ENCODE results near the gene PDZRN4.

- TF ChIP-seq, protein P1, sequence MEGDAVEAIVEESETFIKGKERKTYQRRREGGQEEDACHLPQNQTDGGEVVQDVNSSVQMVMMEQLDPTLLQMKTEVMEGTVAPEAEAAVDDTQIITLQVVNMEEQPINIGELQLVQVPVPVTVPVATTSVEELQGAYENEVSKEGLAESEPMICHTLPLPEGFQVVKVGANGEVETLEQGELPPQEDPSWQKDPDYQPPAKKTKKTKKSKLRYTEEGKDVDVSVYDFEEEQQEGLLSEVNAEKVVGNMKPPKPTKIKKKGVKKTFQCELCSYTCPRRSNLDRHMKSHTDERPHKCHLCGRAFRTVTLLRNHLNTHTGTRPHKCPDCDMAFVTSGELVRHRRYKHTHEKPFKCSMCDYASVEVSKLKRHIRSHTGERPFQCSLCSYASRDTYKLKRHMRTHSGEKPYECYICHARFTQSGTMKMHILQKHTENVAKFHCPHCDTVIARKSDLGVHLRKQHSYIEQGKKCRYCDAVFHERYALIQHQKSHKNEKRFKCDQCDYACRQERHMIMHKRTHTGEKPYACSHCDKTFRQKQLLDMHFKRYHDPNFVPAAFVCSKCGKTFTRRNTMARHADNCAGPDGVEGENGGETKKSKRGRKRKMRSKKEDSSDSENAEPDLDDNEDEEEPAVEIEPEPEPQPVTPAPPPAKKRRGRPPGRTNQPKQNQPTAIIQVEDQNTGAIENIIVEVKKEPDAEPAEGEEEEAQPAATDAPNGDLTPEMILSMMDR (IDR thresholded peaks at IDR 0.05): no peak
- no peak for TF ChIP-seq POLR2A (IDR thresholded peaks at IDR 0.05)
Measured at GRCh38 chr12:41206298-41206697, 18.2 kb downstream of the PDZRN4 start.
